Uterus (tissue), 4 donors: Measurements from ENCODE around the gene PRKN. TPM values are rescaled to one million over a fixed set of nuclear protein-coding genes. Genes with fewer than 3 reads are reported as not detected.

Experiments used
- DNase-seq, 2 donors: peaks; one replicate each; pipeline ENCODE4 v3.0.0-alpha.2; 2019 to 2020
- H3K27ac ChIP-seq, 2 donors: fragments of 200-600 bp; sonication (generic); 1 replicate in 1 of 2; 2 replicates in 1 of 2; pipeline ENCODE4 v1.5.1; 2016 to 2018
- H3K27me3 ChIP-seq, 2 donors: fragments of 200-600 bp; sonication (generic); one replicate each; pipeline ENCODE4 v1.5.1; 2018 to 2019; ENCODE audit warnings: control low read depth in 1 of 2
- H3K36me3 ChIP-seq, 2 donors: fragments of 200-600 bp; sonication (generic); one replicate each; pipeline ENCODE4 v1.5.1; 2019; ENCODE audit warnings: control low read depth in 1 of 2
- H3K4me1 ChIP-seq, 2 donors: fragments of 200-600 bp; sonication (generic); one replicate each; pipeline ENCODE4 v1.5.1; 2018 to 2019; ENCODE audit warnings: control low read depth in 1 of 2
- H3K4me3 ChIP-seq, 2 donors: fragments of 200-600 bp; sonication (generic); 1 replicate in 1 of 2; 2 replicates in 1 of 2; pipeline ENCODE4 v1.5.1; 2018 to 2019; ENCODE audit warnings: mild to moderate bottlenecking in 1 of 2
- H3K9me3 ChIP-seq, 2 donors: fragments of 200-600 bp; sonication (generic); one replicate each; pipeline ENCODE4 v1.5.1; 2019; ENCODE audit warnings: control low read depth in 1 of 2
- CTCF ChIP-seq, 4 experiments: fragments of 200-600 bp in 2 of 4; fragments of 450-650 bp in 2 of 4; sonication (generic) in 2 of 4; IDR thresholded peaks; one replicate each; pipeline ENCODE4 v1.5.1; 2016 to 2019; ENCODE audit warnings: antibody characterized with exemption in 4 of 4, mild to moderate bottlenecking in 2 of 4, moderate library complexity in 1 of 4
- POLR2A ChIP-seq, 2 donors: fragments of 450-650 bp; IDR thresholded peaks; one replicate each; pipeline ENCODE4 v1.6.1; 2016; ENCODE audit warnings: antibody characterized with exemption in 2 of 2, mild to moderate bottlenecking in 1 of 2, moderate library complexity in 1 of 2
- intact Hi-C: fragments of 100-400 bp; cut with DNase I; formaldehyde crosslinking; loops from one replicate; pipeline ENCODE4 v1.15.1; 2023; ENCODE audit warnings: low total_unique reads
- total RNA-seq, 4 donors: library from RNA; depleted of rRNA in 3 of 4; stranded (reverse); fragments of >200 nt in 3 of 4; gene quantifications; one replicate each; pipeline versions ENCODE4 v1.1.0 to v1.2.4, GENCODE V29; 2014 to 2023
- donor health status: DM: yes; HTN: yes; CAD: no.

PRKN gene
- total RNA-seq, 4 donors from 2014 or later, result 10.2 to 21.3 (median 13.1) TPM

DNA sequence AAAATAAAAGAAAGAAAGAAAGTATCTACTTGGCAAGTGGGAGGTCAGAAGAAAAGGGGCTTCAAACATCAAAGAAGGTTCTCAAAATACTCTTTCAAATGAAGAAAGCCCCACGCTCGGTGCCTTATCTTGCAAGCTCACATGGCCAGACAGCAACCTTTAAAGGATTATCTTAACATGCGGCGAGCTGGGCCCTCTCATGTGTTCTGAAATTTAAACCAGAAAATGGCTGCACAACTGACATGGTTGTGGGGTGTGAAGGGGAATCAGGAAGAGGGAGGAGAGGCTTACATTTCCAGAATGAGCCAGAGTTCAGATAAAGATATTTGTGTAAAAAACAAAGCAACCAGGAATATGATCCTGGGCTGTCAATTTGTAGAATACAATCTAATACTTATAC is 363.1 kb downstream of the PRKN start:
- H3K4me1 ChIP-seq, result no peaks in the 10 kb centered on the region
- H3K27me3 ChIP-seq, result no peaks in the 10 kb centered on the region
- H3K27ac ChIP-seq, result no peak overlapping the region
- no peaks in the 10 kb centered on the region for H3K9me3 ChIP-seq
- H3K36me3 ChIP-seq, result no peaks in the 10 kb centered on the region
- DNase-seq, result no peak
- intact Hi-C loops, result no loop called here
- H3K4me3 ChIP-seq, result no peak overlapping the region
- TF ChIP-seq CTCF (IDR thresholded peaks at IDR 0.05) (no peak), POLR2A (IDR thresholded peaks at IDR 0.05) (no peak)

- H3K27ac ChIP-seq, result no peak overlapping the region
- no peaks in the 10 kb centered on the region for H3K36me3 ChIP-seq
- no peaks in the 10 kb centered on the region for H3K9me3 ChIP-seq
- intact Hi-C loops, result no loop called here
- no peak for DNase-seq
- TF ChIP-seq POLR2A (IDR thresholded peaks at IDR 0.05) (no peak), CTCF (IDR thresholded peaks at IDR 0.05) (no peak)
- no peak overlapping the region for H3K4me3 ChIP-seq
- no peaks in the 10 kb centered on the region for H3K27me3 ChIP-seq
- no peaks in the 10 kb centered on the region for H3K4me1 ChIP-seq
Observed at GRCh38 chr6:162363757-162364156, 363.8 kb downstream of the PRKN start.

DNA sequence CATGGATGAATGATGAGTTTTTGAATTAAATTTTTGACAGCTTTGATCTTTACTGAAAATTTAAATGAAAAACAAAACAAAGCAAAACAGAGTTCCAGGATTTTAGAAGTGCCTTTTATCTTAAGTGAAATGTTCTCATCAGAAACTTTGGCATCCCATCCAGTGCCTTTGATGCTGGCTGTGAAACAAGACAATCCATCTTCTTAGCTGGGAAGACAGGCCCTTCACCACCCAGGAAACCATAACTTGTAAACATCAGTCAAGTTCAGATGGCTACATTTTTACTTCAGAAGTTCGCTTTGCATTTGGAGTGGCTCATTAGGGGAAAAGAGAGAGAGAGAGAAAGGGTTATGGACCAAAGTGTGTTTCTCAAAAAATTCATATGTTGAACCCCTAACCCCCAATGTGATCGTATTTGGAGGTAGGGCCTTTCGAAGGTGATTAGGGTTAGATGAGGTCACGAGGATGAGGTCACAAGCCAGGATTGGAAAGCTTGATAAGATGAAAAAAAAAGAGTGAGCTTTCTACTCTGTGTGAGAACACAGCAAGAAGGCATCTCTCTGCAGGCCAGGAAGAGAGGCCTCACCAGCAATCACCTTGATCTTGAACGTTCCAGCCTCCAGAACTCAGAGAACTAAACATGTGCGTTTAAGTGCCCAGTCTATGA is 366.5 kb downstream of the PRKN start:
- no peak for TF ChIP-seq POLR2A (IDR thresholded peaks at IDR 0.05)
- TF ChIP-seq CTCF (IDR thresholded peaks at IDR 0.05), result no peak
- intact Hi-C loops, result no loop called here
- no peaks in the 10 kb centered on the region for H3K9me3 ChIP-seq

GRCh38 chr6:162358625-162359024 is 368.9 kb downstream of the PRKN start:
- H3K4me1 ChIP-seq, result no peaks in the 10 kb centered on the region
- intact Hi-C loops, result no loop called here
- no peak overlapping the region for H3K27ac ChIP-seq
- TF ChIP-seq CTCF (IDR thresholded peaks at IDR 0.05), result no peak
- no peak for TF ChIP-seq POLR2A (IDR thresholded peaks at IDR 0.05)
- no peak for DNase-seq
- H3K36me3 ChIP-seq, result no peaks in the 10 kb centered on the region
- no peaks in the 10 kb centered on the region for H3K9me3 ChIP-seq
- no peak overlapping the region for H3K4me3 ChIP-seq
- no peaks in the 10 kb centered on the region for H3K27me3 ChIP-seq

More for the DNA sequence above, 366.5 kb downstream of the PRKN start:
- Histone ChIP-seq H3K27ac (no peak overlapping the region), H3K4me3 (no peak overlapping the region), H3K36me3 (no peaks in the 10 kb centered on the region), H3K27me3 (no peaks in the 10 kb centered on the region), H3K4me1 (no peaks in the 10 kb centered on the region)
- DNase-seq, result no peak

DNA sequence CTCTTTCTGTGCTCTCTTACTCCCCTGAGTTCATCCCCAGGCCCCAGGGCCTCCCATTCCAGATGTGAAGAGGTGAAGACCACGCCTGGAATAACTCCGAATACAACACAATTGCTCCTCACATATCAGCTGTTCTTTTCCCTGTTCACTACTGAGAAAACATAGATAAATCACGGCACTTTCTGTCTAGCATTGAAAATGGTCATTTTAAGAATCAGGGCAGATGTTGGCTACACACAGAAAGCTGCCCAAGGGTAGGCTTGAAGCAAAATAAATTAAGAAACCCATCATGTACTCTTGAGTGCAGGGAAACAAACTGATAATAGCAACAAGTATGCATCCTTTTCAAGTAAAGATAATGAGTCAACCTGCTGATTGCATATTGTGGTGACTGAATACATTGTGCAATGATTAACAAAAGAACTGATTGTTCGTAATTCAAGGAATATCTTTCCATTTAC is 382.5 kb downstream of the PRKN start:
- Histone ChIP-seq H3K27me3 (no peaks in the 10 kb centered on the region), H3K36me3 (no peaks in the 10 kb centered on the region), H3K4me3 (no peak overlapping the region), H3K27ac (no peak overlapping the region), H3K9me3 (no peaks in the 10 kb centered on the region), H3K4me1 (no peaks in the 10 kb centered on the region)
- intact Hi-C loops, result no loop called here
- no peak for TF ChIP-seq CTCF (IDR thresholded peaks at IDR 0.05)
- no peak for TF ChIP-seq POLR2A (IDR thresholded peaks at IDR 0.05)
- DNase-seq, result no peak
